ENCODE results near the gene METAP2.

GRCh38 chr12:95431120-95431519 is 42.8 kb upstream of the METAP2 start:
- TF ChIP-seq POLR2A (IDR thresholded peaks at IDR 0.05): no peak
- no peak for TF ChIP-seq CTCF (IDR thresholded peaks at IDR 0.05)
